Endothelial cell of umbilical vein (primary cell): Measurements from ENCODE around the gene CCER1.

Experiments
- EZH2 ChIP-seq: IDR thresholded peaks from 2 replicates; pipeline ENCODE4 v1.6.1; 2012; ENCODE audit warnings: borderline replicate concordance, low read depth, mild to moderate bottlenecking, moderate library complexity, low read length, inconsistent platforms; ENCODE audit not compliant: severe bottlenecking
- FOS ChIP-seq: IDR thresholded peaks from 2 replicates; pipeline ENCODE4 v1.6.1; 2011; ENCODE audit warnings: mild to moderate bottlenecking, low read length, moderate library complexity, borderline replicate concordance; ENCODE audit not compliant: insufficient read depth
- MAX ChIP-seq: IDR thresholded peaks from 2 replicates; pipeline ENCODE4 v1.6.1; 2011; ENCODE audit not compliant: insufficient read depth, insufficient read length
- MYC ChIP-seq: IDR thresholded peaks from one replicate; pipeline ENCODE4 v1.6.1; 2011; ENCODE audit warnings: mild to moderate bottlenecking, low read depth, low read length
- POLR2A ChIP-seq: IDR thresholded peaks from 2 replicates; pipeline ENCODE4 v1.6.1; 2012; ENCODE audit warnings: low read depth, mild to moderate bottlenecking, control low read depth, low read length
- POLR2AphosphoS5 ChIP-seq: IDR thresholded peaks from 2 replicates; pipeline ENCODE4 v1.6.1; 2012; ENCODE audit warnings: low read depth, mild to moderate bottlenecking, control low read depth, low read length, moderate library complexity; ENCODE audit not compliant: insufficient read depth
- TF ChIP-seq, protein P1 (sequence below), 2 donors: IDR thresholded peaks; 1 replicate in 1 of 2; 2 replicates in 1 of 2; pipeline ENCODE4 v1.5.1; 2011; ENCODE audit warnings: low read length in 2 of 2, mild to moderate bottlenecking in 2 of 2, moderate library complexity in 2 of 2, control low read depth in 1 of 2, inconsistent platforms in 1 of 2, low read depth in 1 of 2; ENCODE audit not compliant: insufficient read depth in 1 of 2; ENCODE audit errors: extremely low read depth in 1 of 2

- TF ChIP-seq, protein P1, sequence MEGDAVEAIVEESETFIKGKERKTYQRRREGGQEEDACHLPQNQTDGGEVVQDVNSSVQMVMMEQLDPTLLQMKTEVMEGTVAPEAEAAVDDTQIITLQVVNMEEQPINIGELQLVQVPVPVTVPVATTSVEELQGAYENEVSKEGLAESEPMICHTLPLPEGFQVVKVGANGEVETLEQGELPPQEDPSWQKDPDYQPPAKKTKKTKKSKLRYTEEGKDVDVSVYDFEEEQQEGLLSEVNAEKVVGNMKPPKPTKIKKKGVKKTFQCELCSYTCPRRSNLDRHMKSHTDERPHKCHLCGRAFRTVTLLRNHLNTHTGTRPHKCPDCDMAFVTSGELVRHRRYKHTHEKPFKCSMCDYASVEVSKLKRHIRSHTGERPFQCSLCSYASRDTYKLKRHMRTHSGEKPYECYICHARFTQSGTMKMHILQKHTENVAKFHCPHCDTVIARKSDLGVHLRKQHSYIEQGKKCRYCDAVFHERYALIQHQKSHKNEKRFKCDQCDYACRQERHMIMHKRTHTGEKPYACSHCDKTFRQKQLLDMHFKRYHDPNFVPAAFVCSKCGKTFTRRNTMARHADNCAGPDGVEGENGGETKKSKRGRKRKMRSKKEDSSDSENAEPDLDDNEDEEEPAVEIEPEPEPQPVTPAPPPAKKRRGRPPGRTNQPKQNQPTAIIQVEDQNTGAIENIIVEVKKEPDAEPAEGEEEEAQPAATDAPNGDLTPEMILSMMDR (IDR thresholded peaks at IDR 0.05; ENCODE audit: extremely low read depth in 1 of 2, insufficient read depth in 1 of 2, low read depth in 1 of 2, low read length in 2 of 2) = no peak
- TF ChIP-seq MAX = no peak
- no peak for TF ChIP-seq POLR2A
- TF ChIP-seq EZH2 = no peak
- TF ChIP-seq FOS = no peak
- TF ChIP-seq MYC = no peak
- TF ChIP-seq POLR2AphosphoS5 = no peak
These were observed 18.6 kb downstream of the CCER1 start for GRCh38 chr12:90936230-90937005.
